Right atrium auricular region (tissue), 2 donors: ENCODE measurements around the gene LINC01488. TPM values are rescaled to one million over a fixed set of nuclear protein-coding genes. Genes with fewer than 3 reads are reported as not detected.

Source experiments
- DNase-seq: peaks from one replicate; pipeline ENCODE4 v3.0.0-alpha.2; 2019; ENCODE audit warnings: low spot score
- H3K27ac ChIP-seq, 2 donors: fragments of 200-600 bp; sonication (generic); 1 replicate in 1 of 2; 2 replicates in 1 of 2; pipeline ENCODE4 v1.5.1; 2016 to 2019
- H3K27me3 ChIP-seq, 2 donors: fragments of 200-600 bp; sonication (generic); one replicate each; pipeline versions ENCODE4 v1.5.1 to v1.6.0; 2017 to 2019
- H3K36me3 ChIP-seq: fragments of 200-600 bp; sonication (generic); one replicate; pipeline ENCODE4 v1.5.1; 2016
- H3K4me1 ChIP-seq, 2 donors: fragments of 200-600 bp; sonication (generic); one replicate each; pipeline versions ENCODE4 v1.5.1 to v1.6.0; 2017 to 2019
- H3K4me3 ChIP-seq, 2 donors: fragments of 200-600 bp; sonication (generic); 1 replicate in 1 of 2; 2 replicates in 1 of 2; pipeline ENCODE4 v1.5.1; 2017 to 2019; ENCODE audit warnings: mild to moderate bottlenecking in 1 of 2, moderate library complexity in 1 of 2
- H3K9me3 ChIP-seq, 2 donors: fragments of 200-600 bp; sonication (generic); one replicate each; pipeline ENCODE4 v1.5.1; 2019
- CTCF ChIP-seq, 2 donors: fragments of 200-600 bp; sonication (generic); IDR thresholded peaks; one replicate each; pipeline ENCODE4 v1.5.1; 2019; ENCODE audit warnings: antibody characterized with exemption in 2 of 2
- total RNA-seq, 2 donors: library from RNA; depleted of rRNA; stranded (reverse); fragments of >200 nt; gene quantifications; one replicate each; pipeline ENCODE4 v1.1.0, GENCODE V29; 2016

LINC01488 gene
- total RNA-seq, 2 donors from 2014 or later: not detected

GRCh38 chr11:69499918-69500284 lies 18.4 kb downstream of the LINC01488 start:
- H3K4me1 ChIP-seq: peaks cover 0 to 40% of the 10 kb centered on the region in 2 donors
- DNase-seq: no peak
- no peak for TF ChIP-seq CTCF (IDR thresholded peaks at IDR 0.05)

DNA sequence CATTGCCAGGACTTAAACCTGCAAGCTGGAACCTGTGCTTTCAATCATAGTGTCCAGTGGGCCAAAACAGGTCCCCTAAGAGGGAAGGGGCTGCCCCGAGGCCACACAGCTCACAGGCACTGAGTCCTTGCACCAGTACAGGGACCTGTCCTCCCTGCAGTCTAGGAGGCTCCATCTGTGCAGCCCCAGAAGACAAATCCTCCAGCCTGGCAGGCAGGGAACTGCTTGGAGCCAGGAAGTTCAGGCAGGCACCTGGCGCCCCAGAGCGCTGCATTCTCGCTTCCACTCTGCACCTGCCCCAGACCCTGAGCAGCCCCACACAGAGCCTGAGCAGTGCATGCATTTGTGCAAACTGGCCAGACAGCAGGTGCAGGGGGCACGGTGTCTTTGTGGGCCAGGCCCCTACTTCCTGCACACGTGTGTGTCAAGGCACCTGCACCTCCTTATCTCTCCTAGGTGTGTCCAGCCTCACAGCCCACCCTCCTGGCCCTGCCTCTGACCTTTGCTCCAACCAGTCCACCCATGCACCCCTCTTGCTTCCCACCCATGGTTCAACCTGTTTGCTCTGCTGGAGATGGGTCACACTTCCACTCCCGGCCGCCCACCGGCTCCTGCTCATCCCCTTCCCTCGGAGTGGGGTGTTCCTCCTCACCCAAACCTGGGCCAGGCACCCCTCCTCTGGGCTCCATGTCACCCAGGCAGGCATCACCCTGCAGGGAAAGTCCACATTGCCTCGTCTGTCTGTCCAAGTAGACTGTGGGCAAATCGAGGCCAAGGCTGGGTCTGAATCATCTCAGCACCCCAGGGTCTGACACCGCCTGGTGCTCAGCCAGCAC lies 19.0 kb downstream of the LINC01488 start:
- H3K36me3 ChIP-seq: no peaks in the 10 kb centered on the region
- no peak for DNase-seq
- H3K27ac ChIP-seq: no peak overlapping the region
- TF ChIP-seq CTCF (IDR thresholded peaks at IDR 0.05): no peak
- H3K4me3 ChIP-seq: no peak overlapping the region
- no peaks in the 10 kb centered on the region for H3K9me3 ChIP-seq
- H3K4me1 ChIP-seq: peaks cover 0 to 34% of the 10 kb centered on the region in 2 donors
- H3K27me3 ChIP-seq: no peaks in the 10 kb centered on the region

More at GRCh38 chr11:69499918-69500284, 18.4 kb downstream of the LINC01488 start:
- Histone ChIP-seq H3K4me3 (no peak overlapping the region), H3K27me3 (no peaks in the 10 kb centered on the region), H3K9me3 (no peaks in the 10 kb centered on the region), H3K27ac (no peak overlapping the region), H3K36me3 (no peaks in the 10 kb centered on the region)

GRCh38 chr11:69501121-69501489 lies 19.6 kb downstream of the LINC01488 start:
- Histone ChIP-seq H3K9me3 (no peaks in the 10 kb centered on the region), H3K27ac (no peak overlapping the region), H3K4me1 (peaks cover 0 to 28% of the 10 kb centered on the region in 2 donors), H3K36me3 (no peaks in the 10 kb centered on the region), H3K4me3 (no peak overlapping the region), H3K27me3 (no peaks in the 10 kb centered on the region)
- DNase-seq: no peak
- no peak for TF ChIP-seq CTCF (IDR thresholded peaks at IDR 0.05)

DNA sequence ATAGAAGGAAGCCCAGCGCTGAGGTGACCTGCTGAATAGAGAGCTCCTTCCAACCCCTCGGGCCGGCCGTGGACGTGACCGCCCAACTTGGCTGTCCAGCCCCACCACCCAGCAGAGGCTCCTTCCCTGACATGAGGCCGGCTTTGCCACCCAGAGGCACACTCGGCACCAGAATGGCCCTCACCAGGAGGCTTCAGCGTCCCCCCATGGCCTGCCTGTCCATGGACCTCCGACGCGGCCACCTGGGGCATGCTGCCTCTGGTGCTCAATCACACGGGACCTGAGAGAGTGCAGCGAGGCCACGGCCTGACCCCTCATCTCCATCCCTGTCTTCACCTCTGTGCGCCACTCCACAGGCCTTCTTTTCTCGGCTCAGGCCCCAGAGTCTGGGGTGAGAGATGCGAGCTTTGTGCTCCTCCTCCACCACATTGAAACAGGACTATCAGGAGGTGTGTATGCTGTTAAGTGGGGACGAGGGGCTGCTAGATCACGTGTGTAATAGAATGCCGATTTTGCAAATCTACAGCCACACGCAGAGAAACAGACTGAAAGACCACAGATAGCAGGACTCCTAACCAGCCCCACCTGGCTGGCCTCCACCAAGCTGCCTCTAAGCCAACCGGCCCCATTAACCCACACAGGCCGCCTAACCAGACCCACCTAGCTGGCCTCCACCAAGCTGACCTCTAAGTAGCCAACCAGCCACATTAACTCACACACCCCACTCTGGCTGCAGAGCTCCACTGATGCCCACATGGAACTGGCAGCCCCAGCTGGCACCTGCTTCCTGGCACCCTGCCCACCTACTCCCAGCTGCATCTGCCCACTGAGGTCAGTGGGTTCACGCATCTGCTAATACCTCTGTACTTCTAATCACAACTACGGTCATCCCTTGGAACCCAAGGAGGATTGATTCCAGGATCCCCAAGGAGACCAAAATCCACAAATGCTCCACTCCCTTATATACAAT lies 20.7 kb downstream of the LINC01488 start:
- Histone ChIP-seq H3K9me3 (peaks cover 0 to 6% of the 10 kb centered on the region in 2 donors), H3K36me3 (no peaks in the 10 kb centered on the region), H3K27ac (no peak overlapping the region), H3K4me1 (peaks cover 0 to 17% of the 10 kb centered on the region in 2 donors), H3K4me3 (no peak overlapping the region), H3K27me3 (no peaks in the 10 kb centered on the region)
- TF ChIP-seq CTCF (IDR thresholded peaks at IDR 0.05): no peak
- no peak for DNase-seq

- peaks cover 0 to 6% of the 10 kb centered on the region in 2 donors for H3K9me3 ChIP-seq
- TF ChIP-seq CTCF (IDR thresholded peaks at IDR 0.05): no peak
- DNase-seq: no peak
- H3K27ac ChIP-seq: no peak overlapping the region
- H3K4me3 ChIP-seq: no peak overlapping the region
- no peaks in the 10 kb centered on the region for H3K27me3 ChIP-seq
- H3K4me1 ChIP-seq: no peaks in the 10 kb centered on the region
- no peaks in the 10 kb centered on the region for H3K36me3 ChIP-seq
Observed at GRCh38 chr11:69504127-69504526, 22.7 kb downstream of the LINC01488 start.
